MG63 (cell line): ENCODE results near the gene TMEM100. TPM values are rescaled to one million over a fixed set of nuclear protein-coding genes. Genes with fewer than 3 reads are reported as not detected.

Experiments used
- DNase-seq: peaks from one replicate; pipeline ENCODE4 v3.0.0-alpha.2; 2020
- H3K27me3 ChIP-seq: fragments of 250-450 bp; sonication (Bioruptor Pico); 2 replicates; pipeline ENCODE4 v1.5.1; 2020; ENCODE audit warnings: mild to moderate bottlenecking, moderate library complexity
- H3K36me3 ChIP-seq: fragments of 250-450 bp; sonication (Bioruptor Pico); 2 replicates; pipeline ENCODE4 v1.5.1; 2020; ENCODE audit warnings: mild to moderate bottlenecking, moderate library complexity
- H3K4me3 ChIP-seq: fragments of 250-450 bp; sonication (Bioruptor Pico); 2 replicates; pipeline ENCODE4 v1.5.1; 2020; ENCODE audit warnings: mild to moderate bottlenecking, moderate library complexity
- H3K9me3 ChIP-seq: fragments of 250-450 bp; sonication (Bioruptor Pico); 2 replicates; pipeline ENCODE4 v1.5.1; 2020; ENCODE audit warnings: mild to moderate bottlenecking, moderate library complexity
- total RNA-seq: library from RNA; depleted of rRNA; stranded (reverse); fragments of >200 nt; shearing (Covaris generic); gene quantifications from 2 replicates; pipeline ENCODE4 v1.2.3, GENCODE V29; 2014; ENCODE audit warnings: low replicate concordance

TMEM100 gene
- total RNA-seq, 1 experiment from 2014 or later = not detected

DNA sequence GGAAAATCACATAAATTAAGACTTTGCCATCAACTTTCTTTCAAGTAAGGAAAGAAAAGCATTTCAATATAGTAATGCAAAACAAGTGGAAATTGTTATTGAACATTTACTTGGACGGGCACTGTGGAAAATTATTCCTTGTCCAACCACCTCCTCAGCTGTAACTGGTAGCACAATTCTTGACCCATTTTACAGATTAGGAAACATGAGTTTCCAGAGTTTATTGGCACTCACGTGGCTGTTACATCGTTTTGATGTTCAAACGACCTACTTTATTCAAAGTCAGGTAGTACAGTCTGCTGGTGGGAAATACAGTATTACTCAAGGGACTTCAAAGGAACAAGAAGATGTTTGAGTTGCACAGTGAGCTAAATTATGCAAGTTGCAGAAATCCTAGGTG, 27.3 kb upstream of the TMEM100 start:
- no peak overlapping the region for H3K4me3 ChIP-seq
- peaks cover 16% of the 10 kb centered on the region; the same call in 1 of the 2 replicates for H3K27me3 ChIP-seq
- H3K36me3 ChIP-seq = peaks cover 6% of the 10 kb centered on the region
- H3K9me3 ChIP-seq = no peaks in the 10 kb centered on the region
- no peak for DNase-seq

DNA sequence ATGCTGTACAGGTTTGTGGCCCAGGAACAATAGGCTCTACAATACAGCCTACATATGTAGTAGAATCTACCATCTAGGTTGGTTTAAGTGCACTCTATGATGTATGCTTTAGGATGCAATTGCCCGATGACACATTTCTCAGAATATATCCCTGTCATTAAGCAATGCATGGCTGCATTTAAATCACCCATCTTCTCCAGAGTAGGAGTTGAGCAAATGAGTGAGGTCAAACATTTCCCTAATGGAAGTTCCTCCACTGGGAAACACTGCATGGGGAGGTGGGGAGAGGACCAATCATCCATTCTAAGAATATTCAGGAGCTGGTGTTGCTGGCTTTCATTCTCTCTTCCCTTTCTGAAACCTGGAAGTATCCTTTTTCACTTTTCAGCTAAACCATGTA, 26.2 kb upstream of the TMEM100 start:
- DNase-seq = no peak
- Histone ChIP-seq H3K36me3 (peaks cover 6% of the 10 kb centered on the region), H3K27me3 (peaks cover 19% of the 10 kb centered on the region; the same call in 1 of the 2 replicates), H3K9me3 (no peaks in the 10 kb centered on the region), H3K4me3 (no peak overlapping the region)

DNA sequence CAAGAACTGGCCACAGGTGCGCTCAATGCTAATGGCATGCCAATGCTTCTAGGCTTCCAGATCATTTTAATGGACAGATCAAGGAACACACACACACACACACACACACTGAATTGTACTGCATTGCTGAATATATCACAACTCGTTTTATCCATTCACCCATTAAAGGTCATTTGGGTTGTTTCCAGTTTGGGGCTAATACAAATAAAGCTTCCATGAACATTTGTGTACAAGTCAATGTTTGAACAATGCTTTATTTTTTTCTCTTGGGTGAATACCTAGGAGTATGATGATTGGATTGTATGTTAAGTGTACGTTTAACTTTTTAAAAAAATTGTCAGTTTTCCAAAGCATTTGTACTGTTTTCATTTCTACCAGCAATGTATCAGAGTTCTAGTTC, 24.5 kb upstream of the TMEM100 start:
- Histone ChIP-seq H3K9me3 (no peaks in the 10 kb centered on the region), H3K36me3 (peaks cover 2% of the 10 kb centered on the region; the same call in 1 of the 2 replicates), H3K4me3 (no peak overlapping the region), H3K27me3 (peaks cover 22% of the 10 kb centered on the region; the same call in 1 of the 2 replicates)
- DNase-seq = no peak

DNA sequence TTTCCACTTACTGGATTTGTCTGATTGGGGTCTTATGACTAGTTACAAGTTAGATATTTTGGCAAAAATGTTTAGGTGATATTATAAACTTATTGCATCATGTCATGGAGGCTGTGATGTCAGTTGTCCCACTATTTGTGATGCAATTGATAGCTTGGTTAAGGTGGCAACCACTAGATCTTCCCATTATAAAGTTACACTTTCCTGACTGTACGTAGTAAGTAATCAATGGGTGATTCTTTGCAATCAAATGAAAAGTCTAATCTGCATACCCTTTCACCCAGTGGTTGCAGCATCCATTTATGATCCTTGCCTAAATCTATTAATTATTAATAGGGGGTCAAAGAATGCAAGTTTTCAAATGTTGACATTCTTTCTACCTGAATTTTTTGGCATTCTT, 23.8 kb upstream of the TMEM100 start:
- DNase-seq = no peak
- Histone ChIP-seq H3K27me3 (peaks cover 22% of the 10 kb centered on the region; the same call in 1 of the 2 replicates), H3K36me3 (peaks cover 2% of the 10 kb centered on the region; the same call in 1 of the 2 replicates), H3K9me3 (no peaks in the 10 kb centered on the region), H3K4me3 (no peak overlapping the region)

DNA sequence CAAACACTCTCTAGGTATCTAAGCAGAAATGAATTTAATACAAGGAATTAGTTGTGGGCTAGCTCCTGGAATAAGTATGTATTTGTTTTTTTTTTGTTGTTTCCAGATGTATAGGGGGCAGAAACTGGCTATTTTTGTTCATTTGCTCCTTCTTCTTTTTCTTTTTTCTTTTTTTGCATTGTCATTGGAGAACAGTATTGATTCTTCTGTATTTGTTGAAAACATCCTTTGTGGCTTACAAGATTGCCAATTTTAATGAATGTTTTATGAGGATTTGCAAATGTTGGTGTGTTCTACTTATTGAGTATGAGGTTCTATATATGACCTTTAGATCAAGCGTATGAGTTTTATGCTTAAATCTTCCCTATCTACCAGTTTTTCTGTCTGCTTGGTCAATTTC, 22.6 kb upstream of the TMEM100 start:
- Histone ChIP-seq H3K36me3 (no peaks in the 10 kb centered on the region), H3K9me3 (no peaks in the 10 kb centered on the region), H3K27me3 (peaks cover 22% of the 10 kb centered on the region; the same call in 1 of the 2 replicates), H3K4me3 (no peak overlapping the region)
- no peak for DNase-seq

DNA sequence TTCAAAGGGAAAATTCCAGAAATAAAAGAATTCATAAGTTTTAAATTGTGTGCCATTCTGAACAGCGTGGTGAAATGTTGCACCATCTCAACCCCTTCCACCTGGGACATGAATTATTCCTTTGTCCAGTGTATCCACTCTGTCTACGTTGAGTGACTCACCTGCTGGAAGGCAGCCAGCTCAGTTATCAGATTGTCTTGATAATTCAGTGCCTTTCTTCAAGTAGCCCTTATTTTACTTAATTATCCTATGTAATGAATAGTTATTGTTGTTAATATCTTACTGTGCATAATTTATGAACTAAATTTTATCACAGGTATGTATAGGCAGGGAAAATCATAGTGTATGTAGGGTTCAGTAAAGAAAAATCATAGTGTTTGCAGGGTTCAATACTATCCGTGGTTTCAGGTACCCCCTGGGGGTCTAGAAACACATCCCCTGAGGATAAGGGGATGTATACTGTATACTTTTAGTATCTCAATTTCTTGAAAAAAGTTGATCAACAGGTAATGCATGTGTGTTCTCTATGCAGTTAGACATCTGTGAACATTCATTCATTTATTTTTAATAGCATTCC, 20.5 kb upstream of the TMEM100 start:
- Histone ChIP-seq H3K4me3 (no peak overlapping the region), H3K27me3 (peaks cover 17% of the 10 kb centered on the region; the same call in 1 of the 2 replicates), H3K36me3 (no peaks in the 10 kb centered on the region), H3K9me3 (no peaks in the 10 kb centered on the region)
- DNase-seq = peak; percentile 20

DNA sequence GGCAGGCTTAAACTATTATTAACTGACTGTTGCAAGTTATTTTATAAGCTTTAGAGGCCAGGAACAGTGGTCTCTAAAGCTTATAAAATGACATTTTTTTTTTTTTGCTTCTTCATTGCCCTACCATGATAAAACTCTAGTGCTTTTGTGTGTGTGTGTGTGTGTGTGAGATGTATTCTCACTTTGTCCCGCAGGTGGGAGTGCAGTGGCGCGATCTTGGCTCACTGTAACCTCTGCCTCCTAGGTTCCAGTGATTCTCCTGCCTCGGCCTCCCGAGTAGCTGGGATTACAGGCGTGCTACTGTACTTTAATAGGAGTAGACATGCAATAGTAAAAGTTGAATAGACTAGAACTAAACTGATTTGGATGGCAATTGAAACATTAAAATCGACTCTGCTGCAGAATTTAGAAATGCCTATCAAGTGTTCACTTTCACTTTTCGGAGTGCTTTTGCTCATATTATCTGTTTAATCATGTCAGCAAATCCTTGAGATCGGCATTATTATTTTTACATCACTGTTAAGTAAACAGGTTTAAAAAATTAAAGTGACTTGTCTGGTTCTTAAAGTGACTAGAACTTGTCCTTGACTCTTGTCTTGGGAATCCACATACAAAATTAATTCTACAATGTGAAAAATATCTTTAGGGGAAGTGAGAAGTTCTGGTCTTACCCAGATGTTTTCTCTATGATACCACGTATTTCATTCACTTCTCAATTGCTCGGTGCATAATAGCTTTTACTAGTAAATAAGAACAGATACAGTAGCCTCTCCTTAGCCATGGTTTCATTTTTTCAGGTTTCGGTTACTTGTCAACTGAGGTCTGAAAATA, 19.8 kb upstream of the TMEM100 start:
- no peak for DNase-seq
- Histone ChIP-seq H3K27me3 (peaks cover 15% of the 10 kb centered on the region; the same call in 1 of the 2 replicates), H3K9me3 (no peaks in the 10 kb centered on the region), H3K4me3 (no peak overlapping the region), H3K36me3 (no peaks in the 10 kb centered on the region)

DNA sequence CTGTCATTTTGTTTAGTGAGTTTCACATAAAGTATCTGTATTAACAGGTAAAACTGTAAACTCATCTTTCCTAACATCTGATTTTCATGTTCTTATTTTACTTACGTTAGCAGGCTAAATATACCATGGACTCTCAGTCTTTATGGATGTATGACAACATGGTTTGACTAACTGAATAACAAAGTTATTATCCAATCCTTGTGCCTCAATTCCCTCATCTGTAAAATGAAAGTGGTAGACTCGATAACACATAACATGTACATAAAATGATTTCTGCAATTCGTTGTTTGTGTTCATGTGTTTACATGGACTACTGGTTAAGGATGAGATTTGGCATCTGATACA, 18.7 kb upstream of the TMEM100 start:
- H3K36me3 ChIP-seq = no peaks in the 10 kb centered on the region
- no peak overlapping the region for H3K4me3 ChIP-seq
- DNase-seq = no peak
- H3K27me3 ChIP-seq = peaks cover 13% of the 10 kb centered on the region; the same call in 1 of the 2 replicates
- H3K9me3 ChIP-seq = no peaks in the 10 kb centered on the region

DNA sequence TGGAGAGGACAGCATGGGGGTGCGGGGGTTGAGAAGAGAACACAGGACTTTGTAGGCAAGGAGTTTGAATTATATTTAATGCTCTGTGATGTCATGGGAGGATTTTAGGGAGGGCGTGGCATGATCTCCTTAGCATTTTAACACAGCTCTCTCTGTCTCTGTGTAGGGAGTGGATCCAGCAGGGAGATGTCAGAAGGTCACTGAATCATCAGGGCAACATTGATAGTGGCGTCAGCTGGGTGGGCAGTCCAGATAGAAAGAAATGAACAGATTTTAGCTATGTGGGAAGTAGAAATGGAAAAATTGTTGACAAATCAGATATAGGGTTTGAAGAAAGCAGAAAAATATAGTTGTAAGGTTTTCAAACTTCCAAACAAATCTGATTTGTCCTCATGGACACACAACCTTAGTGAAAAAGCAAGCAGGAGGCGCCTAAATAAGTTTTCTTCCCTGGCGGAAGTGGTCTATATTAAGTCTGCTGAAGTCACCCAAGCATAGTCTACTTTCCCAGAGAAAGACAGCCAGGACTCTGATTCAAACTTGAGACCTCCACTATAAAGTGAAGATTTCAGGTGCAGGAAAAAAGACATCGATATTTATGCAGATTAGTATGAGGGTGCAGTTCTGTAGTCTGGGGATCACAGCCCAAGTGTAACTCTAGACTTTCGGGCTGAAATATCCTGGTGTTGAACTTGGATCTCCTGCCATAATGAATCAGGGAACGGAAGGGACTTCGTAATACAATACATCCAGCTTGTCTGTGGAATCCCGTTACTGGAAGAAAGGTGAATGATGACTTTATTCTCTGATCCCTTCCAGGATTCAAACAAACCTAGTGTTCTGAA, 18.1 kb upstream of the TMEM100 start:
- H3K9me3 ChIP-seq = no peaks in the 10 kb centered on the region
- DNase-seq = no peak
- no peaks in the 10 kb centered on the region for H3K36me3 ChIP-seq
- H3K27me3 ChIP-seq = peaks cover 10% of the 10 kb centered on the region; the same call in 1 of the 2 replicates
- H3K4me3 ChIP-seq = no peak overlapping the region

DNA sequence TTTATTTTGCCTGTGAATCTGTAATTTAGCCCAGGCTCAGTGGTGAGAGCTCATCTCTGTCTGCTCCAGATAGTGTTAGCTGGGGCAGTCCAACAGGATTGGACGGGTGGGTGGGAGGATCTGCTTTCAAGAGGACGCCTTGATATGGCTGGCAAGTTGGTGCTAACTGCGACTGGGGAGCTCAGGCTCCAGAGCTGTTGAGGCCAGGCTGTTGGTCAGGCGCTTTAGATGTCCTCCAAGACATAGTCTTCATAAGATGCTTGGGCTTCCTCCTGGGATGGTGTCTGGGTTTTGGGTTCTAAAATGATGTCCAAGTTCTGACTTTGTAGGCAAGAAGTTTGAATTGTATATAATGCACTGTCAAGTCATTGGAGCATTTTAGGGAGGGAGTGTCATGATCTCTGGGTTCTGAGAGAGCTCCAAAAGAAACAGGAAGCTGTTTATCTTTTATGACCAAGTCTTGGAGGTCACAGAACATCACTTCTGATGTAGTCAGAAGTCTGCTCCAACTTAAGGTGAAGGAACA, 15.4 kb upstream of the TMEM100 start:
- Histone ChIP-seq H3K4me3 (no peak overlapping the region), H3K36me3 (no peaks in the 10 kb centered on the region), H3K27me3 (no peaks in the 10 kb centered on the region), H3K9me3 (no peaks in the 10 kb centered on the region)
- DNase-seq = no peak

DNA sequence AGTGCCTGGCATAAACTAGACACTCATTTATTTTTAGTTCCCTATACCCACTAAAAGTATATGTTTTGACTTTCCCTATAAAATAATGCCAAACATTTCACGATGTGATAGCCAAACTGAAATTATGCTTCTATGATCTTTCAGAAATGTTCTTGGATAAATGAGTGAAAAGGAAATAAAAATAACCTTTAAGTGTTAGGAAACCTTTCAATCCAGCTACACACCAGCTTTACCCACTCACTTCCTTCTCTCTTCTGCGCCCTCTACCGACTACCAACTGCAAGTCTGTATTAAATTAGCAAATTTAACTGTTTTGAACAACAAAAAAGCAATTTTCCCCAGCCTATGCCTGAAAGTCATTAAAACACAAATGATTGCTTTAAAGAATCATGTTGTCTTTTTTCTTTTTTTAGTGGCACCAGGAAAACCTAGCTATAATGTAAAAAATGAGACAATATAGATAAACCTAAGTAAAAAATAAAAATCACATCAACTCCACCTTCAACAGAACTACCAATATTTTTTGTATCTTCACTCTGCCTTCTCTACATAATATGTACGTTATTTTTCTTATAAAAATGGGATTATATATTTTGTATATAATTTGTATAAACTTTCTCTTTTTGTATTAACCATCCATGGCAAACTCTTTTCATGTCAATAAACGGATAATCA, 13.2 kb upstream of the TMEM100 start:
- H3K36me3 ChIP-seq = no peaks in the 10 kb centered on the region
- H3K9me3 ChIP-seq = no peaks in the 10 kb centered on the region
- no peak overlapping the region for H3K4me3 ChIP-seq
- peak; percentile 17 for DNase-seq
- H3K27me3 ChIP-seq = no peaks in the 10 kb centered on the region; the same call in 1 of the 2 replicates

DNA sequence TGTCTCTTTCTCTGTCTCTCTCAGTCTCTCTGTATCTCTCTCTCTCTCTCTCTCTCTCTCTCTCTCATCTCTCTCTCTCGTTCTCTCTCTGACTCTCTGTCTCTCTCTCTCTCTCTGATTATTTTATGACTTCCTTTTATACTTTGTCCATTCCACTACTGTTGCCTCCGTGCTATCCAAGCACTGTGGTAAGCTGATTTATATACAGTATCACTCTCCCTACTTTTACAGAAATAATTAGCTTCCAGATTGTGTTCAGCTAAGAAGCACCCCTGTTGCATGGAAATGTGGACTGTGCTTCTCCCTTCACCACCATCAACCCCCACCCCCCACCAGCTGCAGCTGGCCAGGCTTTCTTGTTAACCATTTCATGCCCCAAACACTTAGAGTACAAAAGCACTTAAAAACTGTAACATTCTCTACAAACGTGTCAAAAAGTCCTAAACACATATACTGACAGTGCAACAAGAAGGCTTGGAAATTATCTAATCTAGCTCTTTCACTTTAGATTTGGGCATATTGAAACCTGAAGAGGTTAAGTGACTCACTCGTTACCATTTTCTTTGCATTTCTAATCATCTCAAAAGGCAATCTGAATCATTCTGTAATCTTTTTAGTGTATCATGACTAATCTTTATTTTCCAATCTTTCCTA, 11.6 kb upstream of the TMEM100 start:
- no peaks in the 10 kb centered on the region for H3K9me3 ChIP-seq
- no peak for DNase-seq
- H3K4me3 ChIP-seq = no peak overlapping the region
- no peaks in the 10 kb centered on the region; the same call in 1 of the 2 replicates for H3K27me3 ChIP-seq
- no peaks in the 10 kb centered on the region for H3K36me3 ChIP-seq

DNA sequence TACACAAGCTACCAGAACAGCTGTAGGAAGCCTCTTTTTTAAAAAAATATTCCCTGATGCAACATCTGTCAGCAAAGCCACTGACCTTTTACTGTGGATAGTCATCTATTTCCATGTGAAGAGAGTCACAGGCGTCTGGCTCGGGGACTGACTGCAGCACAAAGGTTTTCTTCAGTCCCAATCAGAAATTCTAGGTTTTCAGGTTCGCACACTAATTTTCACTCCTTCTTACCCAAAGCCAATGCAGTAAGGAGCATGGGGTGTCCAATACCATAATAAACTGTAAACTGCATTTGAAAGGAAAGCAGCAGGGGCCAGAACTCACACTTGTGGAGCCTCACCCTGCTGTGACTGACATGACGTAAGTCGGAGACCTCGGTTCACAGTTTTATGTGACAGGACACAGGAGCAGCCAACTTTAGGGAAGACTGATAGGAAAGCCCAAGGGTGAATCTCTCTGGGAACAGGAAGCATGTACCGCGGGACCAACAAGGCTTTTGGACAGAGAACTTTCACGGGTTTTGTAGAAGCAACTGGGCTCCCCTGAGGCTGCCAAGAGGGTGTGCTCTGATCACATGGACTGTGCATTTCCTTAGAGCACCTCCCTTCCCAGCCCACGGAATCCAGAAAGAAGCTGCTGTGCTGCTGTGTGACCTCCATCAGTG, 9.1 kb upstream of the TMEM100 start:
- Histone ChIP-seq H3K9me3 (no peaks in the 10 kb centered on the region), H3K36me3 (no peaks in the 10 kb centered on the region), H3K4me3 (no peak overlapping the region), H3K27me3 (no peaks in the 10 kb centered on the region; the same call in 1 of the 2 replicates)
- DNase-seq = no peak

DNA sequence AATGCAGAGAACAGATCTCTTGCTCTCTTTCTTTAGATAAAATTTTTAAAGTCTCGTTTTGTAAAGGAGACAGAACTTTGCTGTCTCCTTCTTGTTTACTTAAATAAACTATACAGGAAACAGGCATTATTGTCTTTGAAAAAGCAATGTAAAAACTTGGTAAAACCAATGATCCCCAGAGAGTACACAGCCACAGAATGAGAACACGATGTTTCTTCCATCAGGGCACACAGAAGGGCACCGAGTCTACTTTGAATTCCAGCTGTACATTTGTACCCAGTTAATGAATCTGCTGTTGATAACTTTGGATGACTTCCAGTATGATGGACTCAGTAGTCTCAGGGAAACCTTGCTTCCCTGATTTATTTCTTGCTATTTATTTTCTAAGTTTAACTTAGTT, 8.1 kb upstream of the TMEM100 start:
- no peak overlapping the region for H3K4me3 ChIP-seq

DNA sequence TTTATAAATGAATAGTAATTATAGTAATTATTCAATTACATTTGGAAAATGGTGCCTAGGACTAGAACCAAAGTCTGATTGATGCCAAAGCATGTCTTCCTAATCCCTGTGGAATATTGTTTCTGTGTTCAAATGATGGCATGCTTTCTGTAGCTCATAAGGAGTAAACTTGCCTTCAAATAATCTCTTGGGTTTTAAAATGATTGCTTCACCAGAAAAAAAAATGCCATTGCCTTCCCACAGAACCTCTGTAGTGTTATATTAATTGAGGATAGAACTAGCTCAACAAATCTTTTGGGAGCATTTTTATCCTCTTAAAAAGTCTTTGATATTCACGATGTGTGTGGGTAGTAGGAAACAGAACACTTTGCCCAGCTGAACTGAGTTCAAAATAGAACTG, 7.7 kb upstream of the TMEM100 start:
- no peaks in the 10 kb centered on the region for H3K9me3 ChIP-seq
- H3K36me3 ChIP-seq = no peaks in the 10 kb centered on the region
- H3K27me3 ChIP-seq = no peaks in the 10 kb centered on the region; the same call in 1 of the 2 replicates
- H3K4me3 ChIP-seq = no peak overlapping the region
- no peak for DNase-seq

More for the DNA sequence above, 8.1 kb upstream of the TMEM100 start:
- H3K27me3 ChIP-seq = no peaks in the 10 kb centered on the region; the same call in 1 of the 2 replicates
- H3K36me3 ChIP-seq = no peaks in the 10 kb centered on the region
- no peaks in the 10 kb centered on the region for H3K9me3 ChIP-seq
- DNase-seq = no peak
